ENCODE data around the gene MYO3B.

GRCh38 chr2:170216981-170217380, 39.0 kb downstream of the MYO3B start:
- TF ChIP-seq ZNF747 (tag by site-specific recombination; IDR thresholded peaks at IDR 0.05), result no peak
- no peak for TF ChIP-seq YY2 (tag by site-specific recombination; IDR thresholded peaks at IDR 0.05)
- no peak for TF ChIP-seq ZBTB49 (tag by site-specific recombination; IDR thresholded peaks at IDR 0.05; ENCODE audit: low read depth)
- no peak for TF ChIP-seq ZBTB8A (tag by site-specific recombination; IDR thresholded peaks at IDR 0.05)
- no peak for TF ChIP-seq CTCF (tag by site-specific recombination; IDR thresholded peaks at IDR 0.05)
- TF ChIP-seq ZNF37A (tag by site-specific recombination; IDR thresholded peaks at IDR 0.05), result no peak

All from HEK293 (cell line).